ENCODE data around the gene CDR2L.
"Not testable (repeated sequence)": the region's sequence is repeated elsewhere in the genome, so short reads cannot be mapped to it uniquely, and the experiment has no call there.

CDR2L gene

DNA sequence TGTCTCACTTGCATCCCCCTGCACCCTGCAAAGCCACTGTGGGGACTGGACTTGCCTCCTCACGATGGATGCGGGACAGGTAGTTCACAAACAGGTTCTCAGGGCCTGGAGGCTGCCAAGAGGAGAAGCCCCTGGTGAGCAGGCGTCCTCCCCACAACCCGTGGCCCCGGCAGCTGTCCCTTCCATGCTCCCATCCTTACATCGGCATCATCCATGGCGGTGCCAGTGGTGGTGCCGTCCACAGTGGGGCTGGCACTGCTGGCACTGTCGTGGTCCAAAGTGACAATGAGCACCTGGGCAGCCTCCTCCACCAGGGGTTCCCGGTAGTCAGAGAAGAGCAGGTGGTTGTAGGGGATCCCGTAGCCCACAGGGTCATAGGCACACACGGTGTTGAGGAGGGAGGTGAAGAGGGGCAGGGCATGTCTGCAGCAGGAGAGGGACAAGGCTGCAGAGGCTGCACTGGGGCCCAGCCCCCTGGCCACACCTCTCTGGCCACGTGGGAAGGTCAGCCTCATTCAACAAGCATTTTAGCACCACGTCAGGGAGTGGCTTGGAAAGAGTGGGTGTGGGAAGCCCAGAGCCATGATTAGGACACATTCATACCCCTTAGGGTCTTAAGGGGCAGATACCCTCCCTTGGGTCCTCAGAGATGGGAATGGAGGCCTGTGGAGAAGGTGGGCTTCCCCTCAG, 27.5 kb upstream of the CDR2L start:
- DNase-seq (ENCODE audit: low read depth): no peak

DNA sequence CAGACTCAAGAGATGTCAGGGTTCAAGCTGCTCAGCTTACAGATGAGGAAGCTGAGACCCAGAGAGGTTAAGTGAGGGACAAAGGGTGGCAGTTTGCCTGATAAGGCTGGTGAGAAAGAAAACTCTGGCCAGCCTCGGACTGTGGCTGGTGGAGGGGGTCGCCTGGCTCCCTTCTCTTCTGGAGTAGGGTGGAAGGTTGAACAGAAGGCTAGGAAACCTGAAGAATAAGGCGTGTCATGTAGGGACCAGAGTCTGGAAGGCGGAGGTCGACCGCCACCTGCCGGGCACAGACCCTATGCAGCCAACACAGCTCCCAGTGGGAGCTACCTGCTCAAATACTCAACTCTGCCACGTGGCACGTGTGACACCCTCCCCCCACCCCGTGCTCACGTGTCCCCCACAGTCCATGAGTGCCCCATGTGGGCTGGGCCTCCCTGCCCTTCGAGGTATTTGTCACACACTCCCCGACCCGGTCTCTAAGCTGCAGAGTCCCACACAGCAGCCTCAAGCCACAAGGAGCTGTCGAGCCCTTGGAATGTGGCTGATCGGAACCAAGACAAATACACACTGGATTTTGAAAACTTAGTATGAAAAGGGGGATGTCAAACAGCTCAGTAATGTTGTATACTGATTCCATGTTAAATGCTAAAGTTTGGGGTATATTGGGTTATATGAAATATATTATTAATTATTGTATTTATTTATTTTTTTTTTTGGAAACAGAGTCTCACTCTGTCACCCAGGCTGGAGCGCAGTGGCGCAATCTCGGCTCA, 26.7 kb upstream of the CDR2L start:
- DNase-seq (ENCODE audit: low read depth): no peak

DNA sequence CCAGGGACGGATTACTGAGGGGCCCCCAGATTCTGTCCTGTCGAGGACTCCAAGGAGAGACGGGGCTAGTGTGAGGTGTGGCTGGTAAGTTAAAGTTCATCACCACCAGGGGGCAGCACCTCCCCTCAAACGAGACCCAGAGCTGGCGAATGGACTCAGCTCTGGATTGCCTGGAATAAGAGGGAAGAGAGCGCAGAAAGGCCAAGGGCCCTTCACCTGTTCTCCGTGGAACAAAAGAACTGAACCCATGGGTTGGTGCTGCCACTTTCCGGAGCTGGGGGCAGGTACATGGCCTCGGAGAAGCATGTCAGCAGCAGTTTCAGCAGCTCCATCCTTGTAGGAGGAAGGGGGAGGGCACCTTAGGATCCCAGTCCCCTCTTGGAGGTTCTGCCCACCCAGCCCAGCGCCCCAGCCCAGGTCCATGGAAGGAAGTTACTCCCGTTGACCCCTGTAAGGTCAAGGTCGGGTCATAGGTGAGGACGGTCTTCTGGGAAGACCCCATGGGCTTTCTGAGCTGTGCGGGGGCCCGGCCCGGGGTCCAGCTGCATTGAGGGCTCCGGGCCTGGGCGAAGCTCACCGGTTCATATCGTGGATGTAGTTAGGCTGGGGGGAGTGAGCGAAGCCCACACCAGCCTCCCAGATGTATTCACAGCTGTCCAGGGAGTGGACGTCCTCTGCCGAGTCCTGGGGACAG, 25.6 kb upstream of the CDR2L start:
- peak; percentile 70 for DNase-seq (ENCODE audit: low read depth)

DNA sequence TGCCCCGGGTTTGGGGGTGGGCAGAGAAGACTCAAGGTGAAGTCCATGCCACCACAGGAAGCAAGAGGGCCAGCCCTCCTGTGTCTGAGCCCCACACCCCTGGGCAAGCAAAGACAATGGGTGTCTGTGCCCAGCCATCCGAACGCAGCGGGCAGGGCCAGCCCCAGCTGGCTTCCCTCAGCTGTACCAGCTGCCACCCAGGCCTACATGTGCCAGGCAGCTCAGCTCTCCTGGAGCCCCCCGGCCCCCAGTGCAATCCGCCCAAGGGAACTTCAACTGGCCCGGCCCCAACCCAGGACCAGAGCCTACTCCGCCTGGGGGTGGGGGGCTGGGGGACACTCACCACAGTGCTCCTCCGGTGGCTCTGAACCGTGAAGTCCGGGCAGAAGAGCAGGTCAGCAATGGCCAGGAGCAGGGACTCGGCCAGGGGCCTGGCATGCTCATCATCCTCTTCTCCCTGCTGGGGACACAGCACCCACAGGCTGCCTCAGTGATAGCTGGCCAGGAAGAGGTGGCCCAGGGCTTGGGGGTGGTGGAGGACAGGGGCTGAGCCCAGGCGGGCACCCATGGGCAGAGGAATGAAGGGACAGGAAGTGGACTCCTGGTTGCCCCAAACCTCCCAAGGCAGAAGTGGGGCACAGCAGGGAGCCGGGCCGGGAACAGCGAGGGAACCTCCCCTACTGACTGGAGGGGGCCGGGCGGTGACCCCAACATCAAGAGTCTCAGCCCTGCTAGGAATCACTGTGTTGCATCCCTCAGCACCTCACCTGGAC, 24.6 kb upstream of the CDR2L start:
- no peak for DNase-seq (ENCODE audit: low read depth)

DNA sequence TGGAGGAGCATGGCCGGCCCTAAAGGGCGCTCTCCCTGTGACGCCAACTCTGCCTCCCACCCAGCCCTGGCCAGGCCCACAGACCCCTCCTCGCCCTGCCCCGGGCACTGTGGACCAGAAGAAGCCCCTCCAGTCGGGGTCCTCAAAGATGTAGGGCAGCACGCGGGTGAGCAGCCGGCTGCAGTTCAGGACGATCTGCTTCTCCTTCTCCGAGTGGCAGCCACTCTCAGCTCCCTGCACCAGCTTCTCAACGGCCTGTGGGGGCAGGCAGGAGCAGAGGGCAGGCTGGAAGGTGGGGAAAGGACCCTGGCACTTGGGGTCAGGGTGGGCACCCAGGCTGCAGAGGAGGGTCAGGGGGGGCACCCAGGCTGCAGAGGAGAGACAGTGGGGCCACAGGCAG, 23.8 kb upstream of the CDR2L start:
- no peak for DNase-seq (ENCODE audit: low read depth)

DNA sequence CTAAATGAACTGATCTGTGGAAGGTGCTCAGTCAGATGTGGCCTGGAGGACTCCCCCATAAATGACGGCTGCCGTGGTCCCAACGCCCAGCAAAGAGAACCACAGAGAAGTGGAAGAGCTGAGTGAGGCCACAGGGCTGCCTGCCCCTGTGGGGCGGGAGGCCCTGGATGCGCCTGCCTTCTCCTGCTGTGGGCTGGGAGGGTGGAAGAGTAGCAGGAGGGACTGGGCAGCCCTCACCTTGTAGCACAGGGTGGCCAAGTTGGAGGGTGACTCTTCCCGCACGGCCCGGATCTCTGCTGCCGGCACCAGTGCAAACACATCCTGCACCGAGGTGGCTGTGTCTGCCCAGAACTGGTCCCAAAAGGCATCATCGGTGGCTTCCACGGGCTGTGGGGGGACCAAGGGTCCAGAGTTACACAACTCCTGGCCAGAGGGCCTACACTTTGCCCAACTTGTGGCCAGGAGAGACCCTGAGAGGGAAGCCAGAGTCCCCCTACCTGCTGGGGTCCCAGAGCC, 23.1 kb upstream of the CDR2L start:
- DNase-seq (ENCODE audit: low read depth): no peak

DNA sequence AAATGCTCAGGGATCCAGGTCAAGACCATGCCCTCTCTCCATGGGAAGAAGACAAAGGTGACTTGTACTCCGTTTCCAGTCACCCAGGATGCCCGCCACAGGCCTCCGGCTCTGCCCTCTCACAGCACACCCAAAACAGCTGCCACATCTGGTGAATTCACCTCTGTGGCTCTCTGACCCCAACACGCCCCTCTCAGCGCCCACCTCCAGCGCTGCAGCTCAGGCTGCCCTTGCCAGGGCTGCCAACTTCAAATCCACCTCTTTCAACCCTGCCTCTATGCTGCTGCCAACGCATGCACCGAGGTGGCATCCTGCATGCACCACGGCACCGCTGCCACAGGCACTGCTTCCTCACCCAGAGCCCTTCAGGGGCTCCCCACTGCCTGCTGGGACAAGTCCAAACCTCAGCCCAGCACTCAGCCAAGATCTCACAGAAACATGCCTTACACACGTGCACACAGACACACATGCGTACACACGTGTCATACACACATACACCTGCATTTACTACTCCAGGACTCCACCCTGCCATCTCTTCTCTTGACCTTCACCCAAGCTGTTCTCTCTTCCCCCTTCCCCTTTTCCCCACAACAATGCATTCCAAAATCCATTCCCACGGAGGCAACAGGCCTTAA, 22.3 kb upstream of the CDR2L start:
- DNase-seq (ENCODE audit: low read depth): no peak

DNA sequence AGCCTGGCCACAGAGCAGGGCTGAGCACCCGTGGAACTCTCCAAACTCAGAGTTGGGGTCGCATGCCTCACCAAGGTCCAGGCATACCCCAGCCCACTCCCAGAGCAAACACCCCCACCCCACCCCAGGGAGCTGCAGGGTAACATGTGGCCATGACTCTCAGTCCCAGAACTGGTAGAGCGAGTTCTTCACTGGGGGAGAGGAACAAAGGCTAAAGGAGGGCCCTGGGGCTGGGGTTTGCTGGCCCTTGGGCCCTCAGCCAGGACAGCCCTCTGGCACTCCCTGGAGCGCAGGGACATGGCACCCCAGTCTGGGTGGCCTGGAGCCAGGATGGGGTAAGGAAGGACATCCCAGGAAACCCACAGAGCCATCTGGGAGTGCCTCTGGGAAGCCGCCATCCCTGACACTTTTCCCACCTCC, 19.1 kb upstream of the CDR2L start:
- DNase-seq (ENCODE audit: low read depth): no peak

DNA sequence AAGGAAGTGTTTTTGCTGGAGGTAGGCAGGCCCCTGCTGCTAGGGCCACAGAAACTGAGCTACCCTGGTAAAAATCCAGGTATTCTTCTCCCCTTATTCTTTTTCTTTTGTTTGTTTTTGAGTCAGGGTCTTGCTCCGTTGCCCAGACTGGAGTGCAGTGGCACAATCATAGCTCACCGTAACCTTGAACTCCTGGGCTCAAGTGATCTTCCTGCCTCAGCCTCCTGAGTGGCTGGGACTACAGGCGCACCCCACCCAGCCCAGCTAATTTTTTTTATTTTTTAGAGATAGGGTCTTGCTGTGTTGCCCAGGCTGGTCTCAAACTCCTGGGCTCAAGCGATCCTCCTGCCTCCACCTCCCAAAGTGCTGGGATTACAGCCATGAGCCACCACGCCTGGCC, 17.9 kb upstream of the CDR2L start:
- DNase-seq (ENCODE audit: low read depth): not testable (repeated sequence)

DNA sequence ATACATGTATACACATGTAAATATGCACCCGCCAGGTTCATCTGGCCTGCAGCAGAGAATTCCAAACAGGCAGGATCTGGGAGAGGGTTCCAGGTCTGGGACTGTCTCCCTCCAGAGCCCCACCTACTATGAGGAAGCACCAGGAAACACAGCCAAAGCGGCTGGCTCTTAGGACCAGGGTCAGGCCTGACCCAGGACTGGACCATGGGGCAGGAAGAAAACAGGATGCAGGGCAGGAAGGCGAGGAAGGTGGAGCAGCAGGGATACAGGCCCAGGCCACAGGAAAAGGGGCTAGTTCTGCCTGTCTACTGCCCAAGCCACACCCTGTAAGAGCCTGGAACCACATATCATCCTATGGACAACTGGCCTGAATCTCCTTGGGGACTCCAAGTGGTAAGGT, 17.0 kb upstream of the CDR2L start:
- DNase-seq (ENCODE audit: low read depth): no peak

DNA sequence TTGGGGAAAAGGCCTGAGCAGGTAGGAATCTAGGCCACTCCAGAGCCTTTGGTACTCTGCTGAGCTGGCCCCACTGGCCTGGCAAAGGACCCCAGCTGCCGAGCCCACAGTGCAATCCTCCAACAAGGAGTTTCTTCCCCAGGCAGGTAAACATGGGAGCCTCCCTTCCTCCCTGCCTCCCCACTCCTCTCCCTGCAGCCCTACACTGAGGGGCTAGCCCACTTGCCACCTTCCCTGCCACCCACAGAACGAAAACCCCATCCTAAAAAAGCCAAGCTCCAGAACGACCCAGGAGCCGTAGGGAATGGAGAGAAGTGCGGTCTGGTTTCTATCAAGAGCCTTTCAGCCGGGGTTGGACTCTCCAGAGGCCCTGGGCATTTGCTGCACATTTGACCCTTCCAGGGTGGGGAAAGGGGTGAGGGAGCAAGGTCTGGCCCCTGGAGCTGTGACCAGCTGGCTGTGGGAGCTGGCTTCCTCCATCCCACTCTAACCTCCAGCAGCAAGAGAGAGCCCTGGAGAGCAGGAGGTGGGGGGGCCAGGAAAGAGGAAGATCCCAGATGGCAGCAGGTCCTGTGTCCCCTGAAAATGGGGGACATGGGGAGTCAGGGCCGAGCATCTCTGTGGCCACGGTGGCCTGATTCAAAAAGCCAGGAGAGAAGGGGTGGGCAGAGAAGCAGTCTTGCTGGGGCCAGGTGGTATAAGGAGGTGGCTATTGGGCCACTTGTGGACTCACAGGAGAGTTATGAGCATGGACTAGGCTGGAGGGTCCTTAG, 16.2 kb upstream of the CDR2L start:
- no peak for DNase-seq (ENCODE audit: low read depth)

DNA sequence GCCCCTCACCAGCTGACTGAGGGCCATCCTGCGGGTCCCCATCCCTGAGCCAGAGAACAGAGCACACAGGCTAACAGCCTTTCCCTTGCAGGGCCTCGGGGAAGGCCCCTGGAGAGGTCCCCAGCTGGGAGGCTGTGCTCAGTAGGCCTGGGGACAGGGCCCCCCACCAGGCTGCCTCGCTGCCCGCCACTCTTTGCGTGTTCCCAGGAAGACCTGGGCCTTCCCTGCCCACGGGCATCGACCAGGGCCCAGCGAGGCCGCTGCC, 15.7 kb upstream of the CDR2L start:
- DNase-seq (ENCODE audit: low read depth): no peak

DNA sequence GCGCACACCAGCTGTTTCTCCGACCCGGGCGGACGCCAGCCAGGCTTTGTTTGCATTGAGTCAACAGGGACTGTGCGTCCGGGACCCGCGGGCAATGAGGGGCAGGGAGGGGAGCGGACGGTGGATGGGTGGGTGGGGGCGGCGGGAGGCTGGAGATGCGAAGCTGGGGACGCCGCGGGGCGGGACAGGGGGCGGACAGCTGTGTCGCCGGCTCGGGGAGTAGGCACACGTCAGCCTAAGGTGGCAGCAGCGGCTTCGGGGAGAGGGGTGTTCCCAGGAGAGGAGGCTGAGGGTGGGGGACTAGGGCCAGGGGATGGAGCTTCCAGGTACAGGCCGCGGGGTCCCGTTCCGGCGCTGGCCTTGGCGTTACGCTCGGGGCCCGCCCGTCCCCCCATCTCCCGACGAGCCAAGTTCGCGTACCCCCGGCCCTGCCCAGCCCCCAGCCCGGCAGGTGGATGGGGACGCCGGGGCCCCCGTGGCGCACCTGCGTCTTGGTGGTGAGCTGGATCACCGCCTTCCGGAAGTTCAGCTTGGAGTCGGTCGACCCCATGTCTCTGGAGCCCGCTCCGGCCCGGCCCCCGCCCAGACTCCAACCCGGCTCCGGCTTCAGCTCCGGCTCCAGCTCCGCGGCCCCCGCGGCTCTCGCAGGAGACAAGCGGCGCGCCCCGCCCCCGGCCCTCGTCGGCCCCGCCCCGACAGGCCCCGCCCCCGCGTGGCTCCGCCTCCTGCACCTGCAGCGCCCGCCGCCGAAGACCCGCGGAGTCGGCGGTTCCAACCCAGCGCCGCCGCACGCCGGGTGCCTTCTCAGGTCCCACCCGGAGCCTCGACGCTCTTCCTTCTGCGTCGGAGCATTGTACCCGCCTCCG, 15.1 kb upstream of the CDR2L start, which contains the start of gene HID1:
Gene HID1 (minus strand): TSS at position 653 of the 866 bp plus-strand sequence. CDS start 103 bp downstream, at position 550.
- DNase-seq (ENCODE audit: low read depth): peak; percentile 73

DNA sequence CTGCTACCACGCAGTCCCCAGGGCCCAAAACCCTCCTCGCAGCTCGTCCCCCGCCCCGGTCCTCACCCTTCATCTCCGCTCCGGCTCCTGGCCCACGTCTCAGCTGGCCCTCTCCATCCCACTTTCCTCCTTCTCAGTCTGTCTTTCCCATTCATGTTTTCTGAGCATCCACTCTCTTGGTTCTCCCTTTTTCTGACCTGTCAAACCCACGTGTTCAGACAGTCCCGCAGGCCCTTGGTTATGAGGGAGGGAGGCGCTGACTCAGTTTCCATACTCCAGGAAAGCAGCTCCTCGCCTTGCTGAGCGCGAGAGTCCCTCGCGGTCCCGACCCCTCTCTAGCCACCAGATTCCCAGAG, 14.5 kb upstream of the CDR2L start:
- DNase-seq (ENCODE audit: low read depth): no peak

DNA sequence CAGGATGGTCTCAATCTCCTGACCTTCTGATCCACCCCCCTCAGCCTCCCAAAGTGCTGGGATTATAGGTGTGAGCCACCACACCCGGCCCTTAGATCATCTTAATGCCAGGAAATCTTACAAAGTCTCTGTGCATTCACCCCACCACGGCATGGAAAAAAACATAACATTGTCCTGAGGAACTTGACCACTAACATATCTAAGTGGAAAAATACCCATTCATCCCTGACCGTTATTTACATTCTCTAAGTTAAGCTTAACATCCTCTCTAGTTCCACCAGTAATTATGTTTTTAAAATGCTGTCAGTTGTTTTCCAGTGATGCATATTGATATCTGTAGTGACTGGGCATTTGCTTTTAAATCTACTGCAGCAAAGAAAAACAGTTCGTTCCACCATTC, 11.5 kb upstream of the CDR2L start:
- DNase-seq (ENCODE audit: low read depth): no peak

DNA sequence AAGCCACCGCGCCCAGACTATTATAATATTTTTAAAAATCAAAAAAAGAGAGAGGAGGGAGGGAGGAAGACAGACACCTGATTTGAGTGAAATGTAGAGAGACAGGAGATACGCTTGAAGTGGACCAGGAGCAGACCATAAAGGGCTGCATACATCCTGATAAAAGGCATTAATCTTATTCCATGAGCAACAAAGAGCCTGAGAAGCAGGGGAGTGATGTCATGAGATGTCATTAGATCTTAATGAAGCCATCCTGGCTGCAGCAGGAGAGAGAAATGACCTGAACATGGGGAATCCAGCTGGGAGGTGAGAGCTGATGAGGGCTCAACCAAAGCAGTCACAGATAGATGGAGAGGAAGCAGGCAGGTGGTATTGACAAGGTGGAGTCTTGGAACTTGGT, 9.6 kb upstream of the CDR2L start:
- no peak for DNase-seq (ENCODE audit: low read depth)

DNA sequence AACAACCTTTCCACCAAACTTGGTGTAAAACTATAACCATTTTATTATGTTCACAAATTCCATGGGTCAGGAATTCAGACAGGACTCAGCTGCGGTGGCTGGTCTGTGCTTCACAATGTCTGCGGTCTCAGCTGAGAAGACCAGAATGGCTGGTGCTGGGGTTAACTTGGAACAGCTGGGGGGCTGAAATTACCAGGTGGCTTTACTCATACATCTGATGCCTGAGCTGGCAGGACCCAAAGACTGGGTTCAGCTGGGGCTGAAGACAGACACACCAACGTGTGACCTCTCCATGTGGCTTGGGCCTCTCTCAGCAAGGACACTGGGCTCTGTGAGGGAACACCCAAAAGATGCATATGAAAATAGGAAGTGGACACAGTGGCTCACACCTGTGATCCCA, 9.2 kb upstream of the CDR2L start:
- no peak for DNase-seq (ENCODE audit: low read depth)

DNA sequence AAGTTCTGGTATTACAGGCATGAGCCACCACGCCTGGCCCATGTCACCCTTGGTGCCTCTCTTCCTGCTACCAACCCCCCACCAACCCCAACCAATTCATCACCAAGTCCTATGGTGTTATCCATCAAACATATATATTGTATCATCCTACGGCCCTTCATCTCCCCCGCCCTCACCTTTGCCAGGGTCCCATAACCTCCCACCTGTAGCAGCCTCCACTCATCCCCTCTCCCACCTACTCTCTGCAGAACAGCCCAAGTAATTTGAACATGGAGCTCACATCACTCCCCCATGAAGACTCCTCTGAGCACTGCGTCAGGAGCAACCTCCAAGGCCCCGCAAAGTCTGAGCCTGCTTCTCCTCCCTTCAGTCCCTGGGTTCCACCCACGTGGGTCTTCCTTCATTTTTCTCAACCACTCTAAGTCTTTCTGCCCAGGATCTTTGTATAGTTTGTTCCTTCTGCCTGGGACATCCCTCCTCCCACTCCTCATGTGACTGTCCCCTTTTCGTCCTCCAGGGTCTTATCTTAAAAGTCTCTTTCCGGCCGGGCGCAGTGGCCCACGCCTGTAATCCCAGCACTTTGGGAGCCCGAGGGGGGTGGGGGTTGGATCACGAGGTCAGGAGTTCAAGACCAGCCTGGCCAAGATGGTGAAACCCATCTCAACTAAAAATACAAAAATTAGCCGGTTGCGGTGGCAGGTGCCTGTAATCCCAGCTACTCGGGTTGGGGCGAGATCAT, 7.9 kb upstream of the CDR2L start:
- no peak for DNase-seq (ENCODE audit: low read depth)

DNA sequence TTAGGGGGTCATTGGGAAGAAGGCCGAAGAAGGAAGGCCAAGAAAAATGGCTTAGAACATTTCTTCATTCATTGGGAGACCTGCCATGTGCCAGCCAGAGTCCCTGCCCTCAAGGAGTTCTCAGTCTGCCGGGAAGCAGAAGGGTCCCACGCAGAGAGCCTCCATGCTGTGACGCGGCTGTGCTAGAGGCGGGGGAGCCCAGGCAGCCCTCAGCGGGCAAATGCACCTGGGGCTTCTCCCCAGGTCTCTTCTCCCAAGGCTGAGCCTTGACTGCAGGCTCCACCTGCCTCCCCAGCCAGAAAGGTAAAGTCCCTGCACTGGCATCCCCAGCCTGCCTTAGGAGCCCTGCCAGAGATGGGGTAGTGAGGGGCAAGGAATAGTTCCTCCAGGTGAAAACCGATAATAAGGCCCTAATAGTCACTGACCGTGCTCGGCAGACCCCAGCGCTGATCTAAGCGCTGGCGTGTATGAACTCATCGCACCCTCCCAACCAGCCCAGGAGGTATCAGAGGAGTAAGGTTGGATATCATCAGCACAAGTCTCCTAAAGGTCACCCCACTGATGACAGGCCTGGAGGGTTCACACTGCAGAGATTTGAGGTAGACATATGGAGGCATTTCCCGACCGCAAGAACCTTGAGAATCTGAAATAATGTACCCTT, 6.0 kb upstream of the CDR2L start:
- DNase-seq (ENCODE audit: low read depth): no peak

Data from activated T-helper 1 cell treated with Interleukin-2 at 50 U/mL for 16 hours (primary cell).